COLO668 (cell line): Measurements from ENCODE around the gene C17orf113.

ENCODE experiments used
- DNase-seq: peaks from one replicate; lab custom pipeline; 2025; ENCODE audit not compliant: unreplicated experiment; lab: John Stamatoyannopoulos, UW

Gene C17orf113

DNA sequence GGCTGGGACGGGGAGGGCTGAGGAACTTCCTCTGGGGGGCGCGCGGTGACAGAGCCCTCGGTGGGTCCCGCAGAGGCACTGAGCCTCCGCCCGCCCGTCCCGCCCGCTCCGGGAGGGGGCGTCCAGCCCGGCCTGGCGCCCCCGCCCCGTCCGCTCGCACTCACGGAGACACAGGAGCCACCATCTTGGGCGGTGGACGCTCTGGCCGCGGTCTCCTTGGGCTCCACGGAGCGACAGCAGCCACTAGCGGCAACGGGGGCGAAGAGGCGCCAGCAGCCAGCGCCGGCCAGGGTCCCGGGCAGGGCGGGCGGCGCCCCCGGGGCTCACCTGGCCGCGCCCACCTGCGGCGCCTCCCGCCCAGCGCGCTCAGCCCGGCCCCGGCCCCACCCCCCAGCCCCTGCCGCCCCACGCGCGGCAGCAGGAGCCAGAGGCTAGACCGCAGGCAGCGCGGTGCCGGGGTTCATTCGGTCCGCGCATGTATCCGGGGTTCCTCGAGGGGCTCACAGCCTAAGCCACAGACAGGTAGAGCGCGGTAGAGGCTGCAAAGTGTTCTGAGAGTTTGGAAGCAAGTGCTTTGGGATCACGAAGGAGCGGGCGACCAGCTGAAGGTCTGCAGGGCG lies at the start of gene C17orf113:
TSS of gene C17orf113 (minus strand) at position 209 of the 620 bp plus-strand sequence. CDS start 7,225 bp downstream, outside the sequence.
- peak; percentile 53 for DNase-seq

DNA sequence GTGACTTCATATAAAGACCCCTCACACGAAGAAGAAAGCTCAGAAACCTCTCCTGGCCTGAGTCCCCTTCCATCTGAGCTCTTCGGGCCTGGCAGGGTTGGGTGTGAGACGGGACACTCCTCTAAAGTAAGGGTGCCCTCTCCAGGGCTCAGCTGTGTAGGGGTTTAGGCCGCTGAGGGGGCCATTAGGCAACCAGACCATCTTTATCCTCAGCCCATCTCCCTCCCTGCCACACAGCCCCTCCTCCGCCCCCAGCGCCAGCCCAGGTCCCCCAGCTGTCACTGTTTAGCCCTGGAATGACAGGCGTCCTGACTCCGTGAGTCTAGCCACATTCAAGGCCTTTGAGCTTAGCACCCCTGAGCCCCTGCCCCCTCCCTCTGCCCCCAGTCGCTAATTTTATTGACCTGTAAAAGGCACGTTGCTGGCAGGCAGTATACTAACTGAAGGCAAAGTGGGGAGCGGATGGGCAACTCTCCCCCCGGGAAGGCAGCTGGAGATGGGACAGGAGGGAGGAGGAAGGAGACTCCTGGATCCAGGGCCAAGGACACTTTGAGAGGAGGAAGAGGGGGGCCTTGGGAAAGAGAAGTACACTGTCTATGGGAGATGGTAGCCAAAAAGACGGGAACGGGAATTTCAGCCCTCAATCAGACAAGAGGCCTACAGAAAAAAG lies 48.5 kb upstream of the C17orf113 start:
- DNase-seq, result no peak

DNA sequence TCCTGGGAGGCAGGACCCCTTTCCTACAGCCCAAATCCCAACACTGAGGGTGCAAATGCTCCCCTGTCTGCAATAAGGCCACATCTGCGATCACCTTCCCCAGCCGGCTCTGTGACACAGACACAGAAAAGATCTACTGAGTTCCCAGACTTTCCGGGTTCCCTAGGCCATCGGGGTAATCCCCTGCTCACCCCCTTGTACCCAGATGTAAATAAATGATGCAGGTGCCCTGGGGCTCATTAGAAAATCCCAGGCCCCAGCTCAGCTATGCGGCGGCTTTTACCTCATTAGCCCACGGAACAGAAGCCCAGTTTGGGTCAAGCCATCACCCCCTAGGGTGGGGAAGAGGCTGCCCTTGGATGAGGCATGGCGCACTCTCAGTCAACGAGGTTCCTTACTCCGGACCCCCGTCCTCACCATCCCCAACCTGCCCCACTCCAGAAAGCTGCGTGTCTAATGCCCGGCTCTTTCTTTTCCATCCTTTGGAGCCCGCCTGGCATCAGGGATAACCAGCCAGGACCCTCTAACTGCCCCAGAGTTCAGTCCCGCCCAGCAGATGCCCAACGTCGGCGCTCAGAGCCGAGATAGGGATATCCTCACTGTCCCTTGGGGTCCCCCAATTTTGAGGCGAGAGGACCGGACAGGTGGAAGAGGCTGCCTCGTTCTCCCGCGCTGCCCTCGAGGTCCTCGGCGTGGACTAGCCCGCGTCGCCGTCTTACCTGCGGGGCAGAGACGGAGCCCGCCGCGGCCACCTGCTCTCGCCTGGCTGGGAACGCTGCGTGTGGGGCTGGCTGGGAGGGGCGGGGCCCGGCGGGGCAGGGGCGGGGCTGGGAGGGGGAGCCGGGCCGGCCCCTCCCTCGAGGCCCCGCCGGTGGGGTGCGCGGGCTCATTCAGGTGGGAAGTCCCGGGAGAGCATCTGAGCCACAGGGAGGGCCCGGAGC lies 47.6 kb upstream of the C17orf113 start, which contains the start of gene ZNF385C:
TSS of gene ZNF385C (minus strand) at position 783 of the 941 bp plus-strand sequence. CDS start 35,417 bp downstream, outside the sequence.
- peak; percentile 26 for DNase-seq

DNA sequence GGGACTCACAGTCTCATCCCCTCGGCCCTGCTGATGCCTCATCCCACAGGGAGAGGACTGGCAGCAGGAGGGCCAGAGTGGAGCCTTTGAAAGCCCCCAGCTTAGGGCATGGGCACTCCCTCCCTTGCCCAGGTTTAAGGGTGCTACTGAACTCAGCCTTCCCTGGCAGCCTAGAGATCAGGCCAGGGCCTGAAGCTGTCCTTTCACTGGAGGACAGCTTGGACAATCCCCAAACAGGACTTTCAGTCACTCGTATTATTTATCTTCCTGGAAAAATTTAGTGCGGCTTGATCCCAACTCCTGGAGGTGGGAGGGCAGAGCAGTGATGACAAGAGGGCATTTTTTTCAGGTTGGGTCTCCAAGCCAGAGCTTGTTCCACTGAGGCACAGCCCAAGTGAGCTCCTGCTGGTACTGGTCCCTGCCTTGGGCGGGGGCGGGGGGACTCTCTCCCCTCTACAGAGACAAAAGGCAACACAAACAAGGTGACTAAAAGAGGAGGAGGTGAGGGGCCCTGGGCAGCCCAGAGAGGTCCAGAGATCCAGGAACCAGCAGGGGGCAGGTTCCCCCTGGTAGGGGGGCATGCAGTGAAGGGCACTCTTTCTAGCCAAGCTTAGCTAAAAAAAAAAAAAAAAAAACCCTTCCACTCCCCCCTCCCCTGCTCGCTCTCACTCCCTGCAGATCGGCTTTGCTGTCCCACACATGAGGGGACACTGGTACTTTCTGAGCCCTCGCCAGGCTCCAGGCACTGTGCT lies 46.1 kb upstream of the C17orf113 start:
- no peak for DNase-seq

DNA sequence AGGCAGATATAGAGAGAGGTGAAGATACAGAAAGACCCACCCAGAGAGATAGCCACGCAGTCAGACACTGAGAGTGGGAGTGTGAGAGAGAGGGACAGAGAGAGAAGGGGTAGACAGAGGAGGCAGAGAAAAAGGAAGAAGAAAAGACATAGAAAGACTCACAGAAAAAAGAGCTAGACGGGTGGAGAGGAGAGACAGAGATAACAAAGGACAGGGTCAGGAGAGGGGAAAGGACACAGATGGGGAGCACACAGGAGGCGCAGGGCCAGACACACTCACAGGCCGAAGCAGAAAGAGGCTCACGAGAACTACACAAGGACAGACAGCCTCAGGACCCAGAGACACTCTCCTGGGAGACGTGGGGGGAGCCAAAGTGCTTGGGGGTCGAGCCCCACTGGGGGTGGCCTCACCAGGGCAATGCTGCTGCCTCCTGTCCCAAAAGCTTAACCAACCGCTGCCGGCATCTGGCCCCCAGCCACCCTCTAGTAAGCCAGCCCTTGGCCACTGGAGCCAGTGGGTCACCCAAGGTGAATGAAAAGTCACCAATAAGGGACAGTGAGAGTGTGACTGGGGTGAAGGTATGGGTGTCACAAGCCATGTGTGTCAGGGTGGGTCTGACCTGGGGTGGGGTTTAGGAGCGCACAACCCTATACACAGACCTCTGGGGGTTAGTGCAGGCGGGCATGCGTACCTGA lies 44.1 kb upstream of the C17orf113 start:
- DNase-seq, result no peak

DNA sequence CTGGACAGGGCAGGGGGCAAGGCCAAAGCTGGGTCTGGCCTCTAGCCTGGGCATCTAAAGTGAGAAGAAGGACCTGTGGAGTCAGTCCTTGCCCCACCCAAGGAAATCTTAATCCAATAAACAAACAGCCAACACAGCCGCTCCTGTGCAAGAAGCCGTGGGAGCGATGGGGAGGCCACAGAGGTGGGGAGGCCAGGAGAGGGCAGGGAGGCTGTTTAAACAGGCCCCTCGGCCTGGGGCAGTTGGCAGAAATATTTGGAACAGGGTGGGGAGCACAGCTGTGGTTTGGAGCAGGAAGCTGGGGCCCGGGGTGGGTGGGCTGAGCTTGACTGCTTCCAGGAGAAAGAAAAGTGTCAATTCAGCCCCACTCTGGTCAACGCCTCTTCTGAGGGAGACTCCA lies 42.5 kb upstream of the C17orf113 start:
- DNase-seq, result no peak

DNA sequence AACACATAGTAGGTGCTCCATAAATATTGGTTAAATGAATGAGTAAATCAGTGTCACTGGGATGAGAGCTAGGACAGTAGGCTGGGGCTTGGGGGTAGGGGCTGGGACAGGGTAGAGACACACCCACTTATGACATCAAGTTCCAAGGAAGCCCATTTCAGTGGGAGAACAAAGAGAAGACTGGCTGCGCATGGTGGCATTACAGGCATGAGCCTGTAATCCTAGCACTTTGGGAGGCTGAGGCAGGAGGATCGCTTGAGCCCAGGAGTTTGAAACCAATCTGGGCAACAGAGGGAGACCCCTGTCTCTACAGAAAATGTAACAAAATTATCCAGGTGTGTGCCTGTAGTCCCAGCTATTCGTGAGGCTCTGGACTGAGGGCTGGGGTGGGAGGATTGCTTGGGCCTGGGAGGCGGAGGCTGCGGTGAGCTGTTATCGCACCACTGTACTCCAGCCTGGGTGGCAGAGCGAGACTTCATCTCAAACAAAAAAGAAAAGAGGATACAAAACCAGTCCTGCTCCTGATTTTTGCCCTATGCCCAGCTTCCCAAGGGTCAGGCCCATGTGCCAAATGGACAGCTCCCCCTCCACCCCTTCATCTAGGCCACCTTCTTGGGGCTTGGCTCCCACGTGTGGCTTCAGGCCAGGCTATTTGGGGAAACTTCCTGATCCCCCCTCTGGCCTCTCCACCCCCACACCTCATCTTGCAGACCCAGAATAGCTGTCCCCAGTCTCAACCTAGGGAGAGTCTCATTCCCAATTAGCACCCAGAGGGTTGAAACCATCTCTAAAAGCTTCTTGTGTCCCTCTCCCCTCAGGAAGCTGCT lies 40.8 kb upstream of the C17orf113 start:
- no peak for DNase-seq

DNA sequence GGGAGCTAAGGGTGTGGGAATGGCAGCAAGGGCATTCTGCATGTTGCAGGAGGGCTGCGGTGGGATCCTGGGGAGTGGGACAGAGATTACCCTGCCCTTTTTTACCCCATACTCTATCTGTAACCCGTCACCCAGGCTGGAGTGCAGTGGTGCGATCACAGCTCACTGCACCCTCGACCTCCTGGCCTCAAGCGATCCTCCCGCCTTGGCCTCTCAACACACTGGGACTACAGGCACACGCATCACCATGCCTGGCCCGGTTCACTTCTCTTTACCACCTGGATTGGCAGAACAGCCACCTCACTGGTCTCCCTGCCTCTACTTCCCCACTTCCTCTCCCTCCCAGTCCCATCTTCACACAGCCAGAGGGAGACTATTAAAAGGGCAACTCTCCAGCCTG lies 38.3 kb upstream of the C17orf113 start:
- DNase-seq, result no peak

DNA sequence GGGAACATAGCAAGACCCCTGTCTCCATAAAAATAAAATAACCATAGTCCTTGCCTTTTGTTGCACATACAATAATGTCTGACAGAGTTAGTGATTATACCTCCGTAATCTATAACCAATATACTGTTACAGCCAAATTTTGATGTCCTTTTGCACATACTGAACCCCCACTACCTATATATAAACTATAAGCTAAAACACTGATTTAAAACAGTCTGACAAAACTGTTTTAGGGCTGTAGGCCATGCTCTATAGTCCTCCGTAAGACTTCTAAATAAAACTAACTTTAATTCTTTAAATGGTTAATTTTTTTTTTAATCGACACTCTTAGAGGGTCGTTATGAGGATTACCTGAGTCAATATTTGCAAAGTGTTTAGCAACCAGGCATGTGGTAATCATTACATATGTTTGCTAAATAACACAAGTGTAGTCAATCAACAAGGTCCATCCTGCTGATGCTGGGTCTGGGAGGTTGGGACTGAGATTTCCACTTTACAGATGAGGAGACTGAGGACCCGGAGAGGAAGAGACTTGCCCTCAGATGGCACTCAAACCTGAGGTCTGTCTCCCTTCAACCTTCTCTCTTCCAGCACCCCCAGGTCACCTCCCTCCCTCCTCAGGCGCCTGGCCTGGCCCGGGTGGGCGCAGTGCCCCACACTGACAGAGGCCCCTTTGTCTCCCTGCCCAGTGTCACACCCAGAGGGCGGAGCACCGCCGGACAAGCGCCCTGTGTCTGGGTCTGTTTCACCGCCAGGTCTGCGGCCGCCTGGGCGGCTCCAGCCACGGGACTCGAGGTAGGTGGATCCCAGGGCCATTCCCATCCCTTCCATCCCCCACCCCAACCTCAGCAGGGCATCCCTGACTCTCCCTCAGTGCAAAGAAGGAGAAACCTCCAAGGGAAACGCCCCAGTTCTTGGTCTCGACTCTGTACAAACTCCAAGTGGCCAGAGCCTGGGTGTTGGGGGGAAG lies 37.6 kb upstream of the C17orf113 start:
- DNase-seq, result no peak

DNA sequence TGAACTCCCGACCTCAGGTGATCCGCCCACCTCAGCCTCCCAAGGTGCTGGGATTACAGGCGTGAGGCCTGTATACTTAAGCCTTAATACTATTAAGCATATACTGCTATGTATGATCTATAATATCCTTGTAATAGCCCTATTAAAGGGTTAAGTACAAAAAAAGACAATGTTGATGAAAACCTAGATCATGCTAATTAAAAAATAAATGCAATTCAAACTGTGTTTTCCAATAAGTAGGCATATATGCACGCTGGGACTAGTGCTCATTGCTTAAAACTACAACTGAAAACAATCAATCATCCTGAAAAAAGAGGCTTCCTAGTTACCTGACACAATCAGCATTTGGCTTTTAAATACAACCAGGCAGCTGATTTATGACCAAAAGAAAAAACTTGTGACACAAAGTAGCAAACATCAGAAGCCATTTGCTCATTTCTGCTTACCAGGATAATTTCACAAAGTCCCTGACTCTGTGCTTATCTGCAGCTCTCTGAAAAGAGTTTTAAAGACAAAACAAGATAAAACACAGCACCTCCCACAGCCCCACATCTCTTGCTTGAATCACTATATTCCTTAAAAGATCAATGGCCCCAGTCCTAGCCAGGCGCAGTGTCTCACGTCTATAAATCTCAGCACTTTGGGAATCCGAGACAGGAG lies 36.8 kb upstream of the C17orf113 start:
- no peak for DNase-seq

DNA sequence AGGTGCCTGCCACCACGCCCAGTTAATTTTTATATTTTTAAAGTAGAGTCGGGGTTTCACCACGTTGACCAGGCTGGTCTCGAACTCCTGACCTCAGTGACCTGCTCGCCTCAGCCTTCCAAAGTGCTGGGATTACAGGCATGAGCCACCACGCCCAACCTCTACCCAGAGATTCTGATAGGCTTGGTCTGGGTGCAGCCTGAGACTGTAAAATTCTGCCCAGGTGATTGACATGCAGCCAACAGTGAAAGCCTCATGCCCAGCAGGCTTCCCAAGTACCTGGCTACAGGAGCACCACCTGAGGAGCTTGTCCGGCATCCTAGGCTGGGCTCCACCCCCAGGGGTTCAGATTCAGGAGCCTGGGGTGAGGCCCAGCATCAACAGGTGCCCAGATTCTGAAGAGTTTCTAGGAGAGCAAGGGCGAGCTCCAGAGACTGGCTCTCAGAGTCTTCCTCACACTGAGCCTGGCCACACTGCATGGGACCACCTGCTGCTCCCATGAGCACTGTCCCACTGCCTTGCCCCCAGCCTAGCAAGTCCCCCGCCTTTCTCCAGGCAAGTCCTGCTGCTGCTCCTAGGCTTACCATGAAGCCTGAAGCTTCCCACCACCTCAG lies 31.2 kb upstream of the C17orf113 start:
- DNase-seq, result no peak

DNA sequence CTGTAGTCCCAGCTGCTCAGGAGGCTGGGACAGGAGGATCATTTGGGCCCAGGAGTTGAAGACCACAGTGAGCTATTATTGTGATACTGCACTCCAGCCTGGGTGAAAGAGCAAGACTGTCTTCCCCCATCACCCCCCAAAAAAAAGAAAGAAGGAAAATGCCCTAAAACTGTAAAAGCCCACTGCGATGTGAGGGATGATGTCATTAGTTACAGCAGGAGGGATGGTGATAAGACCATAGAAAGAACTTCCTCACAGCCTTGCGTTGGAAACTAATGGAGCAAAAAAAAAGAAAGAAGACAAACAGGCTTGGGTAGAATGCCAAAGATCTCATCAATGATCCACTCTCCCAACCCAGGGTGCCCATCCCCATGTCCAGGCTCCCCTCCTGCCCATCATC lies 29.1 kb upstream of the C17orf113 start:
- DNase-seq, result no peak

DNA sequence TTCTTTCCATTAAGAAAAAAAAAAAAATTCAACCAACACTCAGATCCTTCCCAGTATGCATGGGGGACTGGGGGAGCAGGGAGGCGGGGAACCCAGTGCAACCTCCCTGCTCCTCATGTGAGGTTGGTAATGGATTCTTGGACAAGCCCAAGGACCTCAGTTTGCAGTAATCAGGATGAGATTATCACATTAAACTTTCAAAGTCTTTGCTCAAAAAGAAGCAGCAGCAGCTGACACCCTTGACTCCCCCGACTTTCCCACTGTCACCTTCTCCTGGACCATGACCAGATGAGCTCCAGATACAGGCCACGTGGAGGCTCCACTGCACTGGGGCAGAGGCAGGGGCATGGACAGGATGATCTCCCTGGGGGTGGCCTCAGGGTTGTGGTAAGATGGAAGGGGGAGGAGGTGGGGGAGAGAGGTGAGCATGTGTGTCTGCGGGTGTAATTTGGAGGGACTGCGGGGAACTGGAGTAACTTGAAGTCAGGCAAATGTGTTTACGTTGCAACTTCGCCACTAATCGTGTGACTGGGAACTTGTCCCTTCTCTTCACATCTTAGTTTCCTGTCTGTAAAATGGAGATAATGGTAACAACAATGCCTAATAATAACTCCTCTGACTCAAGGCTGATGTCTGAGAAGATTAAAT lies 28.1 kb upstream of the C17orf113 start:
- DNase-seq, result no peak

DNA sequence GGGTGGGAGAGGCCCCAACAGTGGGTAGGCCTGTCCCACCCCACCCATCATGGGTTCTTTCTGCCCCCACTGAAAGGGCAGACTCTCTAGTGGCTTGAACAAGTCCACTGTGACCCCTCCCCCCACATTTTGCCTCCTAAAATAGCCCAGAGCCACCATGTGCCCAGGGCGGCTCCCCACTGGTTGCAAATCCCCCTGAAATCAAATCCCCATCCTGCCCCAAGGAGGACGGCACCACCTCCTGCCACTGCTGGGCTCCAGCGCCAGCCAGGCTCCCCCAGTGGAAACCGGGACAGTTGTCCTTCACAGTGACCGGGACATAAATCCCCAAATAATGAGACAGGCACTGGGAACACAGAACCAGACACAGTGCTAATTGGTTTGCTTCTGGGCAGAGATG lies 27.4 kb upstream of the C17orf113 start:
- no peak for DNase-seq

DNA sequence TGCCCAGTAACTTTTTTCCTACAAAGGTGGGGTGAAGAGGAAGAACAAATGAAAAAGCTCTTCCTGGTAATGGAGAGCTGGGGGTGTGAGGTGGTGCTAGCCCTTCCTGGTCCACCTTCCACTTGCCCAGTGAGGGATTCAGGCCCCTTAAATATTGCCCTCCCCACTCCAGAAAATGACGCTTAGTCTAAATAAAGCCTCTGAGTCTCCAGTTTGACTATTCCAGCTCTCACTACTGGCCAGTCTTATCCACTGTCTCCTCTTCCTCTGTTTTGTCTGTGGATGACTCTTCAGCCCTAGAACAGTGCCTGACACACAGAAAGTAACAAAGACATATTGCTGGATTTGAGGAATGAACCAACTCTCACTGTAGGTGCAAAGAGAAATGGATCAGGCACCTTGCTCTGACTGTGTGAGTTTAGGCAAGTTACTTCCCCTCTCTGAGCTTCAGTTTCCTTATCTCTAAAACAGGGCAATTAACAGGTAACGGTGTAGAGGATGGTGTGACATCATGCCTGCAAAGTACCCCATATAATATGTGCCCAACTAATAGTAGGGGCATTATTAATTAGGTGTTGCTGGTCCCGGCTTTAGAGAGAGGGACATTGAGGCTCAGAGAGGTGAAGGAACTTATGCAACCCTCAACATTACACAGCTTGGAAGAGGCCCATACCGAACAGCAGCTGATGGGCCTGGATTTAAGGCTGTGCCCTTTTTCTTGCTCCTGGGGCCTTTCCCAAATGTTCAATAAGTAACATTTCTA lies 26.6 kb upstream of the C17orf113 start:
- no peak for DNase-seq

DNA sequence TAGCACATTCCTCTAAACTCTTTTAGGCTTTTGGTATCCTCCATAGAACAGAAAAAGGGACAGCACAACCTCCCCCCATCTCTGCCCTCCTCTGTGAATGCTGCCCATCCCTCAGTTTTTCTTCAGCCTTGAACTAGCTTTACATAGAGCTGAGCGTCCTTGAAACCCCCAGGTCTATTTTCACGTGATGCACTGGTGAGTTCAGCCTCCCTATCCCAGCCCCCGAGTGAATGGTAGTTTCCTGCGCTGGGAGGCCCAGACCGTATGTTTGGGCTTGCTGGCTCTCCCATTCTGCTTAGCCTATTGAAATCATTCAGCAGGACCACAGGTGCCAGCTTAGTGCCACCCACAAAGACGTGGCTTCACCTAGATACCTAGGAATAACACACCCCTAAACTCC lies 25.4 kb upstream of the C17orf113 start:
- no peak for DNase-seq
